ENCODE results near the gene RBP3.

- TF ChIP-seq CTCF (IDR thresholded peaks at IDR 0.05; ENCODE audit: poor library complexity, severe bottlenecking) (no peak), EZH2 (IDR thresholded peaks at IDR 0.05; ENCODE audit: borderline replicate concordance, insufficient read depth, low read length, poor library complexity, severe bottlenecking) (no peak), EP300 (conservative IDR thresholded peaks at IDR 0.05; ENCODE audit: poor library complexity, severe bottlenecking) (no peak)
Measured at GRCh38 chr10:47347303-47347675, 874 bp upstream of the RBP3 start.

All from neural cell (in vitro differentiated cells).